ENCODE data around the gene TRPM2.

TRPM2 gene

DNA sequence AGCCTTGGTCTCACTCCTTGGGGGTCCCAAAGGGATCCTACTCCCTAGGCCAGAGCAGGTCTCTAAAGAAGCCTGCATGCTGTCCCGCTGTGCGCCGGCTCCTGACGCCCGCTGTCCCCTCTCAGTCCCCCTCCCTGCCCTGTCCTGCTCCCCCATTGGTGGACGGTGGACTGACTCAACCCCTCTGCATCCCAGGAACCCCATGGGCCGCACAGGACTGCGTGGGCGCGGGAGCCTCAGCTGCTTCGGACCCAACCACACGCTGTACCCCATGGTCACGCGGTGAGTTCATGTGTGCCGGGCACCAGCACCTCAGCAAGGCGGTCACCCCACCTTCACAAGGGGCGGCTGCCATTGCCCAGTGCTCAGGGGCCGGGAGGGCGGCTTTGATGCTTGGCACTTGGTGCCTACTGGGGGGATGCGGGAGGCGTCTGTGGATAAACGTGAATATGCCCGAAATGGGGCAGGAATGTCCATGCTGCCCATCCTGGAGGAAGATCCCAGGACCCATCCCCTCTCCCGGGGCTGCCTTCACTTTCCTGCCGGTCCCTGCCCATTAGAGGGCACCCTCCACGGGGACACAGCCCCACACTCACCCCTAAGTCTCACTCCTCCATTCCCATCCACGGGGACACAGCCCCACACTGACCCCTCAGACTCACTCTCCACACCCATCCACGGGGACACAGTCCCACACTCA lies 81.7 kb downstream of the TRPM2 start:
- Histone ChIP-seq H3K27ac (ENCODE audit: low read length) (no peak overlapping the region), H3K27me3 (ENCODE audit: low read depth, low read length) (no peaks in the 10 kb centered on the region), H3K79me2 (ENCODE audit: low read length) (no peaks in the 10 kb centered on the region), H3K9ac (ENCODE audit: low read length) (no peak overlapping the region), H3K4me2 (ENCODE audit: low read length) (no peak overlapping the region), H4K20me1 (ENCODE audit: insufficient read depth, low read length) (no peaks in the 10 kb centered on the region), H3K4me1 (ENCODE audit: low read length) (no peaks in the 10 kb centered on the region), H2AFZ (ENCODE audit: low read depth, low read length) (no peak overlapping the region), H3K9me3 (ENCODE audit: insufficient read depth, low read length) (no peaks in the 10 kb centered on the region), H3K36me3 (replicated peaks; ENCODE audit: low read depth, low read length) (peaks cover under 1% of the 10 kb centered on the region), H3K4me3 (ENCODE audit: low read length) (no peak overlapping the region)
- TF ChIP-seq EZH2phosphoT487 (IDR thresholded peaks at IDR 0.05; ENCODE audit: low read depth) = no peak
- TF ChIP-seq, protein P1, sequence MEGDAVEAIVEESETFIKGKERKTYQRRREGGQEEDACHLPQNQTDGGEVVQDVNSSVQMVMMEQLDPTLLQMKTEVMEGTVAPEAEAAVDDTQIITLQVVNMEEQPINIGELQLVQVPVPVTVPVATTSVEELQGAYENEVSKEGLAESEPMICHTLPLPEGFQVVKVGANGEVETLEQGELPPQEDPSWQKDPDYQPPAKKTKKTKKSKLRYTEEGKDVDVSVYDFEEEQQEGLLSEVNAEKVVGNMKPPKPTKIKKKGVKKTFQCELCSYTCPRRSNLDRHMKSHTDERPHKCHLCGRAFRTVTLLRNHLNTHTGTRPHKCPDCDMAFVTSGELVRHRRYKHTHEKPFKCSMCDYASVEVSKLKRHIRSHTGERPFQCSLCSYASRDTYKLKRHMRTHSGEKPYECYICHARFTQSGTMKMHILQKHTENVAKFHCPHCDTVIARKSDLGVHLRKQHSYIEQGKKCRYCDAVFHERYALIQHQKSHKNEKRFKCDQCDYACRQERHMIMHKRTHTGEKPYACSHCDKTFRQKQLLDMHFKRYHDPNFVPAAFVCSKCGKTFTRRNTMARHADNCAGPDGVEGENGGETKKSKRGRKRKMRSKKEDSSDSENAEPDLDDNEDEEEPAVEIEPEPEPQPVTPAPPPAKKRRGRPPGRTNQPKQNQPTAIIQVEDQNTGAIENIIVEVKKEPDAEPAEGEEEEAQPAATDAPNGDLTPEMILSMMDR (IDR thresholded peaks at IDR 0.05; ENCODE audit: low read depth, low read length) = no peak

DNA sequence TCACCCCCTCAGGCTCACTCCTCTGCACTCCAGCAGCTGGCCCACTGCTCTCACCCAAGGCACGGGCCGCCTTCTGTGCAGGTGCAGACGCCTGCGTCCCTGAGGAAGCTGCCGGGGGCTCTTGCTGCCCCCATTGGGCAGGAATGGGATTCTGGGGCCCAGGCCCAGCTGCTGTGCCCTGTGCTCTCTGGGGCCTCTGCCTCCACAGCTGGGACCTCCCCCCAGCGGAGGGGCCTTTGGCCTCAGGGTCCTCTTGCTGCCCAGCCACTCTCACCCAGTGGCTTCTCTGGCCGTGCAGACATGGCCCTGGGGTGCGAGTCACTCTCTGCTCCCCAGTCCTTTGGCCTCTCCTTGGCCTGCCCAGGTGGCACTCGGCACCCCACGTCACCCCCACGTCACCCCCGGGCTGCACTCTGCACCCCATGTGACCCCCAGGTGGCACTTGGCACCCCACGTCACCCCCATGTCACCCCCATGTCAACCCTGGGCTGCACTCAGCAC lies 82.7 kb downstream of the TRPM2 start:
- H3K27ac ChIP-seq (ENCODE audit: low read length) = no peak overlapping the region
- no peaks in the 10 kb centered on the region for H3K79me2 ChIP-seq (ENCODE audit: low read length)
- no peaks in the 10 kb centered on the region for H4K20me1 ChIP-seq (ENCODE audit: insufficient read depth, low read length)
- H3K4me1 ChIP-seq (ENCODE audit: low read length) = no peaks in the 10 kb centered on the region
- no peak overlapping the region for H3K9ac ChIP-seq (ENCODE audit: low read length)
- H3K4me2 ChIP-seq (ENCODE audit: low read length) = no peak overlapping the region
- no peak overlapping the region for H2AFZ ChIP-seq (ENCODE audit: low read depth, low read length)
- H3K36me3 ChIP-seq (replicated peaks; ENCODE audit: low read depth, low read length) = no peaks in the 10 kb centered on the region
- H3K9me3 ChIP-seq (ENCODE audit: insufficient read depth, low read length) = no peaks in the 10 kb centered on the region
- H3K4me3 ChIP-seq (ENCODE audit: low read length) = no peak overlapping the region
- TF ChIP-seq, protein P1 (IDR thresholded peaks at IDR 0.05; ENCODE audit: low read depth, low read length) = no peak
- TF ChIP-seq EZH2phosphoT487 (IDR thresholded peaks at IDR 0.05; ENCODE audit: low read depth) = no peak
- H3K27me3 ChIP-seq (ENCODE audit: low read depth, low read length) = no peaks in the 10 kb centered on the region

DNA sequence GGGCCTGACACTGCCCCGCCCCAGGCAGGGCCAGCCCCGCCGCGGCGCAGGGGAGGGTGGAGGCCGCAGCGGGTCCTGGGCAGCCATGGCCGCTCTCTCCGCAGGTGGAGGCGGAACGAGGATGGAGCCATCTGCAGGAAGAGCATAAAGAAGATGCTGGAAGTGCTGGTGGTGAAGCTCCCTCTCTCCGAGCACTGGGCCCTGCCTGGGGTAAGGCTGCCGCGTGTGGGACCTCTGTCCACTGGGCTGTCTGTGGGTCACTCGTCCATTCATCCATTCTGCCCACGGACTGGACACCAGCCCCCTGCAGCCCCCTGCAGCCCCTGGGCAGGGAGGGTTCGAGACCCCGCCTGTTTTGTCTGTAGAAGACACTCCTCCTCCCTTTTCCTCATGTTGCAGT lies 83.5 kb downstream of the TRPM2 start:
- no peaks in the 10 kb centered on the region for H3K4me1 ChIP-seq (ENCODE audit: low read length)
- no peaks in the 10 kb centered on the region for H3K79me2 ChIP-seq (ENCODE audit: low read length)
- no peak overlapping the region for H2AFZ ChIP-seq (ENCODE audit: low read depth, low read length)
- H3K4me3 ChIP-seq (ENCODE audit: low read length) = no peak overlapping the region
- H3K27me3 ChIP-seq (ENCODE audit: low read depth, low read length) = no peaks in the 10 kb centered on the region
- no peak overlapping the region for H3K4me2 ChIP-seq (ENCODE audit: low read length)
- no peaks in the 10 kb centered on the region for H3K36me3 ChIP-seq (replicated peaks; ENCODE audit: low read depth, low read length)
- H4K20me1 ChIP-seq (ENCODE audit: insufficient read depth, low read length) = no peaks in the 10 kb centered on the region
- TF ChIP-seq, protein P1 (IDR thresholded peaks at IDR 0.05; ENCODE audit: low read depth, low read length) = no peak
- no peak for TF ChIP-seq EZH2phosphoT487 (IDR thresholded peaks at IDR 0.05; ENCODE audit: low read depth)
- H3K9me3 ChIP-seq (ENCODE audit: insufficient read depth, low read length) = no peaks in the 10 kb centered on the region
- no peak overlapping the region for H3K27ac ChIP-seq (ENCODE audit: low read length)
- no peak overlapping the region for H3K9ac ChIP-seq (ENCODE audit: low read length)

DNA sequence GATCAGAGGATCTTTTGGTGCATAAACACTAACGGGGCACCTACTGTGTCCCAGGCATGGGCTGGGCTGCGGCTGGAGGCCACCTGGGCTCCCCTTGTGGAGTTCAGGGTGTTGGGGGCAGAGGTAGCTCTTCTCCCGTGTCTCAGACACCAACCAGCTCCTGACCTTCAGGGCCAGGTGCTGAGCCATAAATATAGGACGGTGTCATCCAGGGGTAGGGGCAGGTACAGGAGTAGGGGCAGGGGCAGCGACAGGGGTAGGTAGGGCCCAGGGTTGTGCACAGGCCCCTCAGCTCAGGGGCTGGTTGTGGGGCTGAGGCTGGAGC lies 83.9 kb downstream of the TRPM2 start:
- H3K79me2 ChIP-seq (ENCODE audit: low read length) = no peaks in the 10 kb centered on the region
- no peaks in the 10 kb centered on the region for H3K4me1 ChIP-seq (ENCODE audit: low read length)
- TF ChIP-seq, protein P1 (IDR thresholded peaks at IDR 0.05; ENCODE audit: low read depth, low read length) = no peak
- no peak for TF ChIP-seq EZH2phosphoT487 (IDR thresholded peaks at IDR 0.05; ENCODE audit: low read depth)
- H4K20me1 ChIP-seq (ENCODE audit: insufficient read depth, low read length) = no peaks in the 10 kb centered on the region
- no peak overlapping the region for H3K4me2 ChIP-seq (ENCODE audit: low read length)
- no peaks in the 10 kb centered on the region for H3K27me3 ChIP-seq (ENCODE audit: low read depth, low read length)
- no peaks in the 10 kb centered on the region for H3K36me3 ChIP-seq (replicated peaks; ENCODE audit: low read depth, low read length)
- no peak overlapping the region for H3K9ac ChIP-seq (ENCODE audit: low read length)
- H2AFZ ChIP-seq (ENCODE audit: low read depth, low read length) = no peak overlapping the region
- no peak overlapping the region for H3K4me3 ChIP-seq (ENCODE audit: low read length)
- no peaks in the 10 kb centered on the region for H3K9me3 ChIP-seq (ENCODE audit: insufficient read depth, low read length)
- H3K27ac ChIP-seq (ENCODE audit: low read length) = no peak overlapping the region

All from OCI-LY3 (cell line).